K562 (cell line): Measurements from ENCODE around the gene BAG2. TPM values are rescaled to one million over a fixed set of nuclear protein-coding genes. Genes with fewer than 3 reads are reported as not detected.
A peak's percentile ranks its signal among the peaks of the same experiment; 100 is the strongest.

Experiments used
- BCOR ChIP-seq: fragments of 450-650 bp; IDR thresholded peaks from 2 replicates; pipeline ENCODE4 v1.6.1; 2016
- CBFA2T2 ChIP-seq: fragments of 450-650 bp; conservative IDR thresholded peaks from 2 replicates; pipeline ENCODE4 v1.6.1; 2017; ENCODE audit warnings: mild to moderate bottlenecking
- CBFA2T3 ChIP-seq: fragments of 450-650 bp; IDR thresholded peaks from 2 replicates; pipeline ENCODE4 v1.6.1; 2017
- E2F1 ChIP-seq: sonication (generic); formaldehyde crosslinking; IDR thresholded peaks from 2 replicates; pipeline ENCODE4 v1.8.1; 2023; ENCODE audit warnings: mild to moderate bottlenecking, missing genetic modification reagents, moderate library complexity
- HNRNPLL ChIP-seq: fragments of 200-400 bp; formaldehyde crosslinking; IDR thresholded peaks from 2 replicates; pipeline ENCODE4 v1.6.1; 2017; ENCODE audit warnings: low read length, low read depth, mild to moderate bottlenecking; ENCODE audit not compliant: poor library complexity, severe bottlenecking
- KHSRP ChIP-seq: fragments of 450-650 bp; IDR thresholded peaks from 2 replicates; pipeline ENCODE4 v1.6.1; 2017
- MAFG ChIP-seq: fragments of 450-650 bp; conservative IDR thresholded peaks from 2 replicates; pipeline ENCODE4 v1.6.1; 2016; ENCODE audit warnings: missing genetic modification characterization, missing compliant biosample characterization
- MTF1 ChIP-seq: fragments of 250-450 bp; sonication (Bioruptor Pico); IDR thresholded peaks from 2 replicates; pipeline ENCODE4 v1.9.0; 2021; ENCODE audit warnings: moderate library complexity, mild to moderate bottlenecking, inconsistent platforms, borderline replicate concordance
- PRDM10 ChIP-seq: fragments of 450-650 bp; IDR thresholded peaks from 2 replicates; pipeline ENCODE4 v1.6.1; 2018; ENCODE audit not compliant: partially characterized antibody
- SMAD4 ChIP-seq: fragments of 250-450 bp; sonication (Bioruptor Pico); conservative IDR thresholded peaks from 2 replicates; pipeline ENCODE4 v1.8.0; 2021; ENCODE audit warnings: inconsistent platforms, mild to moderate bottlenecking, moderate library complexity
- SMARCE1 ChIP-seq: fragments of 450-650 bp; IDR thresholded peaks from 2 replicates; pipeline ENCODE4 v1.7.1; 2016; ENCODE audit warnings: mild to moderate bottlenecking
- SRSF7 ChIP-seq: fragments of 200-400 bp; formaldehyde crosslinking; optimal IDR thresholded peaks from 2 replicates; pipeline ENCODE3; 2017; ENCODE audit warnings: mild to moderate bottlenecking, low read depth, low read length
- TCF3 ChIP-seq: sonication (generic); formaldehyde crosslinking; IDR thresholded peaks from 2 replicates; pipeline ENCODE4 v1.4.0; 2020; ENCODE audit warnings: mild to moderate bottlenecking, missing genetic modification reagents
- TCF7L2 ChIP-seq: fragments of 150-350 bp; IDR thresholded peaks from 2 replicates; pipeline ENCODE4 v1.6.1; 2016; ENCODE audit warnings: low read depth, mild to moderate bottlenecking, low read length, moderate library complexity
- TFAM ChIP-seq: fragments of 250-450 bp; sonication (Bioruptor Pico); conservative IDR thresholded peaks from 2 replicates; pipeline ENCODE4 v1.5.0; 2021; ENCODE audit warnings: mild to moderate bottlenecking, moderate library complexity
- TSC22D4 ChIP-seq: fragments of 450-650 bp; IDR thresholded peaks from 2 replicates; pipeline ENCODE4 v1.6.1; 2016; ENCODE audit warnings: missing genetic modification characterization, missing biosample characterization, control low read depth
- ZBTB43 ChIP-seq: sonication (generic); formaldehyde crosslinking; IDR thresholded peaks from 2 replicates; pipeline ENCODE4 v1.8.0; 2023; ENCODE audit warnings: mild to moderate bottlenecking, missing genetic modification reagents
- ZNF124 ChIP-seq: sonication (generic); formaldehyde crosslinking; IDR thresholded peaks from 2 replicates; pipeline ENCODE4 v1.8.1; 2022; ENCODE audit warnings: missing genetic modification reagents
- ZNF175 ChIP-seq: fragments of 200-800 bp; sonication (Bioruptor generic); IDR thresholded peaks from 2 replicates; pipeline ENCODE4 v1.6.1; 2016; ENCODE audit warnings: low read depth, mild to moderate bottlenecking, missing genetic modification characterization, missing compliant biosample characterization
- polyA plus RNA-seq, 8 experiments: library from polyadenylated mRNA; depleted of rRNA in 4 of 8; stranded (reverse) in 5 of 8; unstranded in 3 of 8; fragments of >200 nt; fragmentation: Nextera tagmentation in 2 of 8; fragmentation: Illumina TruSeq in 1 of 8; extraction: Ambion mirVana in 2 of 8; extraction: Trizol in 1 of 8; gene quantifications; 2 replicates each; pipeline versions ENCODE4 v1.2.1 to v1.2.3, GENCODE V29; 2011 to 2014; ENCODE audit warnings: inconsistent platforms in 1 of 8, missing spikeins in 1 of 8
- total RNA-seq, 7 experiments: library from RNA; depleted of rRNA in 6 of 7; stranded (reverse); fragments of >200 nt in 6 of 7; fragmentation: Illumina TruSeq in 2 of 7; extraction: Trizol in 2 of 7; gene quantifications; 2 replicates each; pipeline versions ENCODE4 v1.2.1 to v1.2.3, GENCODE V29; 2011 to 2021; ENCODE audit warnings: low replicate concordance in 1 of 7
- TF ChIP-seq, protein P1 (sequence below): fragments of 250-450 bp; sonication (Bioruptor Pico); IDR thresholded peaks from 2 replicates; pipeline ENCODE4 v1.9.0; 2021; ENCODE audit warnings: mild to moderate bottlenecking, inconsistent platforms

Gene BAG2
- total and polyA plus RNA-seq, 9 of the 15 experiments (the other 6 are each of a cell fraction or from before 2014, with no cell fraction given), result 12.8 to 20.7 (median 17.6) TPM

DNA sequence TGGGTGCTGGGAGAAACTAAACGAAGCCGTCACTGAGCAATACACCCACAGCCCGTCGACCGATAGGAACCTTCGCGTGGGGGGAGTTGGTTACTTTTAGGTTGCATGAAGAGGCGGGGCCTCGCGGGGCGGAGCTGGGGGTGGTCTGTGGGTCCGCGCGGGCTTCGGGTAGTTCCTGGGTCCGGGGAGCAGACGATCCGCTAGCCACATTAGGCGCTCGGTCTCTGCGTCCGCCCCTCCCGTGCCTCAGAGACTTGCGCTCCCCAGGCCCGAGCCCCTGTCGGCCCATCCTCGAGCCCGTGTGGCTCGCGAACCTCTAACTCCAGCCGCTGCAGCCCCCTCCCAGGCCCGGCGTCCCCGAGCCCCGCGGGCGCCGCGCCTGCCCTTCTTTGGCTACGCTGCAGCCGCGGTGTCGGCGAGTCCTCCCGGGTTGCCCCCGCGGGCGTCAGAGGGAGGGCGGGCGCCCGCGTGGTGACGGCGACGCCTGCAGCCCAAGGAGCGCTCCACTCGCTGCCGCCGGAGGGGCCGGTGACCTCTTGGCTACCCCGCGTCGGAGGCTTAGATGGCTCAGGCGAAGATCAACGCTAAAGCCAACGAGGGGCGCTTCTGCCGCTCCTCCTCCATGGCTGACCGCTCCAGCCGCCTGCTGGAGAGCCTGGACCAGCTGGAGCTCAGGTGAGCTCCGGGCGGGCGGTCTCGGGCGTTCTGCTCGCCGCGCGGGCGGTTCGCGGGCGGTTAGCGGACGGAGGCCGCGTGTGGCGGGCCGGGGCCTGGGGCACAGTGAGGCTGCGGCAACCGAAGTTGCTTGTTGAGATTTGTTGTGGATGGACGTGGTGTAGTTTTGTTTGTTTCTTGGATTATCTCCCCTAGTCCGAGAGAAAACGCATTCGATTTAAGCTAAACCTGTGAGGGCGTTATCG is at the start of gene BAG2 (continued):
- TF ChIP-seq TCF3 (CRISPR knock-in tag) (no peak; the same call in 1 of the 2 replicates), CBFA2T3 (0 out of 2 replicates have a peak, but pooled peaks have one; percentile 7), ZBTB43 (no peak), MAFG (tag) (no peak), SRSF7 (no peak), TFAM (CRISPR knock-in tag) (no peak), KHSRP (no peak), TCF7L2 (peak; percentile 93), PRDM10 (peak; percentile 99), TSC22D4 (tag) (no peak), BCOR (no peak), MTF1 (CRISPR knock-in tag) (no peak), ZNF124 (CRISPR knock-in tag) (no peak), E2F1 (CRISPR knock-in tag) (peak; percentile 51; the same call in 1 of the 2 replicates), CBFA2T2 (no peak), SMARCE1 (no peak), SMAD4 (CRISPR knock-in tag) (peak; percentile 70; the same call in 1 of the 2 replicates), HNRNPLL (peak; percentile 75), ZNF175 (no peak)
- TF ChIP-seq, protein P1, sequence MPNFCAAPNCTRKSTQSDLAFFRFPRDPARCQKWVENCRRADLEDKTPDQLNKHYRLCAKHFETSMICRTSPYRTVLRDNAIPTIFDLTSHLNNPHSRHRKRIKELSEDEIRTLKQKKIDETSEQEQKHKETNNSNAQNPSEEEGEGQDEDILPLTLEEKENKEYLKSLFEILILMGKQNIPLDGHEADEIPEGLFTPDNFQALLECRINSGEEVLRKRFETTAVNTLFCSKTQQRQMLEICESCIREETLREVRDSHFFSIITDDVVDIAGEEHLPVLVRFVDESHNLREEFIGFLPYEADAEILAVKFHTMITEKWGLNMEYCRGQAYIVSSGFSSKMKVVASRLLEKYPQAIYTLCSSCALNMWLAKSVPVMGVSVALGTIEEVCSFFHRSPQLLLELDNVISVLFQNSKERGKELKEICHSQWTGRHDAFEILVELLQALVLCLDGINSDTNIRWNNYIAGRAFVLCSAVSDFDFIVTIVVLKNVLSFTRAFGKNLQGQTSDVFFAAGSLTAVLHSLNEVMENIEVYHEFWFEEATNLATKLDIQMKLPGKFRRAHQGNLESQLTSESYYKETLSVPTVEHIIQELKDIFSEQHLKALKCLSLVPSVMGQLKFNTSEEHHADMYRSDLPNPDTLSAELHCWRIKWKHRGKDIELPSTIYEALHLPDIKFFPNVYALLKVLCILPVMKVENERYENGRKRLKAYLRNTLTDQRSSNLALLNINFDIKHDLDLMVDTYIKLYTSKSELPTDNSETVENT (CRISPR knock-in tag), result peak; percentile 71; the same call in 1 of the 2 replicates
